GM19463 (cell line): Measurements from ENCODE around the gene LHFPL3.
"Not testable (repeated sequence)": the region's sequence is repeated elsewhere in the genome, so short reads cannot be mapped to it uniquely, and the experiment has no call there.

Experiments
- ATAC-seq: cut with Tn5 transposase; IDR thresholded peaks from one replicate; pipeline ENCODE4 v1.9.1; 2021; ENCODE audit warnings: mild to moderate bottlenecking, moderate library complexity; ENCODE audit not compliant: unreplicated experiment

Gene LHFPL3

DNA sequence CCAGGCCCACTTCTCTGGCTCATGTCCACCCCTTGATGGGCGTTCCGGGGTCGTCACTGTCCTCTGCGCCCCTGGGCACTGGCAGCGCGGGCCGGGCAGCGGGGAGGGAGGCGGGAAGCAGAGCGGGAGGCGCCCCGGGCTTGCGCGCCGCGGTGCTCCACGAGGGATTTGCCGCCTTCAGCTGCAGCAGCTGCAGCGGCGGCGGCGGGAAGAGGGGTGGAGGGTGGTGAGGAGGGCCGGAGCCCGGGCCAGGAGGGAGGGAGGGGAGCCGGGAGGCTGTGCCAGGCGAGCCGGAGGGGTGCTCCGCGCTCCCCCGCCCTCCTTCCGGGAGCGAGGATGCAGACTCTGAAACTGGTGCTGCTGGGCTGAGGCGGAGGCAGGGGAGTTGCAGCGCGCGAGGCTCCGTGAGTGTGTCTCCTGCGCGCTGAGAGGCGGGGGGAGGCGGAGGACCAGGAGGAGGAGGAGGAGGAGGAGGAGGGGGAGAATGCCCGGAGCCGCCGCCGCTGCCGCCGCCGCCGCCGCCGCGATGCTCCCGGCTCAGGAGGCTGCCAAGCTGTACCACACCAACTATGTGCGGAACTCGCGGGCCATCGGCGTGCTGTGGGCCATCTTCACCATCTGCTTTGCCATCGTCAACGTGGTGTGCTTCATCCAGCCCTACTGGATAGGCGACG lies at the start of gene LHFPL3:
Gene LHFPL3 (plus strand): TSS at position 308 of the 674 bp plus-strand sequence.
- no peak for ATAC-seq

DNA sequence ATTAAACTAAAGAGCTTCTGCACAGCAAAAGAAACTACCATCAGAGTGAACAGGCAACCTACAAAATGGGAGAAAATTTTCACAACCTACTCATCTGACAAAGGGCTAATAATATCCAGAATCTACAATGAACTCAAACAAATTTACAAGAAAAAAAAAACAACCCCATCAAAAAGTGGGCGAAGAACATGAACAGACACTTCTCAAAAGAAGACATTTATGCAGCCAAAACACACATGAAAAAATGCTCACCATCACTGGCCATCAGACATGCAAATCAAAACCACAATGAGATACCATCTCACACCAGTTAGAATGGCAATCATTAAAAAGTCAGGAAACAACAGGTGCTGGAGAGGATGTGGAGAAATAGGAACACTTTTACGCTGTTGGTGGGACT lies 46.7 kb upstream of the LHFPL3 start:
- ATAC-seq: not testable (repeated sequence)

DNA sequence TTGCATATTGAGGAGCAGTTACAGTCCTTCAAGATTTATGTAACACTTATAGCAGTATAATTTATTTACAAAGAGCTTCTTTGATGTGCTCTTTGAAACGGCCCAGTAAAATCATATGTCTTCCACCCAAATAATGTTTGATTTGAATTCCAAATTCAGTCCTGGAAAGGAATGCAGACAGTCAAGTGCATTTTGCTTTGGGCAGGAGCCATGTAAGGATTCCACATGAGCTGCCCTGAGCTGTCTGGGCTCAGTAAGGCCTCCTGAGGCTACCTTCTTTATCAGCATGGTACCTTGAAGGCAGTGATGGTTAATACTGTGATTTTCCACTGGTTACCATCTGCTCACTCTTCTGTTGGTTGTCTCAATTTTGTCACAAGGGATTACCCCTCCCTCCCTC lies 41.6 kb upstream of the LHFPL3 start:
- ATAC-seq: no peak

DNA sequence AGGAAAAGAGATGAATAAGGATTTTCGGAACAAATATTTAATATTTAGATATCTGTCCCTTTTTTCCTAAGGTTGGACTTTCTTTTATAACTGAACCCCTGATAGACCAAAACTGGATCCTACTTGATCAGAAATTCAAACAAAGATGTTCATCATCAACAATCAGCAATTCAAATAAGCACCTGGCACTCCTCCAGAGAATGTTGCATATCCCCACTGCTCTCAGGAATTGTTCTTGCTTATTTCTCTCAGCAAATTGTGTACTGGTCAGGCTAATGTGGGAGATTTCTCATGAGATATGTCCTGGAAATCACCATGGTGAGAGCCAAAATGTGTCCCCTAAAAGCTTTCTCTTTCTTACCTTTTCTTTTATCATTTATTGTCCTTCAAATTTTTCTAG lies 40.3 kb upstream of the LHFPL3 start:
- no peak for ATAC-seq

DNA sequence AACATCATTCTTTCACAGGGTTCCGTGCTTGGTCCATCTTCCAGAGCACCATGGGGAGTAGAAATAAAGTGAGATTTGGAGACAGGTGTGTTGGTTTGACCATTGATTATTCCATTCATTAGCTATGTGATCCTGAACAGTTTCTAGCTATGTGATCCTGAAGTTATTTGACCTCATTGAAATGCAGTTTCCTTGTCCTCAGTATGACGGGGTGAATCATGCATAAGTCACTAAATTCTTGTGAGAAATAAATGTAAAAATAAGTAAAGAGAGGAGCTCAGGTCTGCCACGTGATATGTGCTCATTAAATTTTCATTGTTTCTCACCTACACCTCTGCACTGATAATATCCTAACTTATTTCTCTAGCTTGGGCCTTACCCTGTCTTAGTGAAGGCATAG lies 34.1 kb upstream of the LHFPL3 start:
- no peak for ATAC-seq

DNA sequence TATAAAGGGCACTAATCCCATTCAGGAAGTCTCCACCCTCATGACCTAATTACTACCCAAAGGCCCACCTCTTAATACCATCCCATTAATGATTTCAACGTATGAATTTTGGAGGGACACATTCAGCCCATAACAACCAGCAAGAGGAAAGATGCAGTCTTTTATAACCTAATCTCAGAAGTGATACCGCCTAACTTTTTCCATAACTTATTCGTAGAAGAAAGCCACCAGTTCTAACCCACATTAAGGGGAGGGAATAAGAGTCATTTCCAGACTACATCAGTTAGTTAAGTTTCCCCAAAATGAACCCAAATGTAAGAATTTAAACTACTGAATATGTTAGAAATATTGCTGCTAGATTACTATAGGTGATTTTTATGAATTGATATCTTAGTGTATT lies 32.1 kb upstream of the LHFPL3 start:
- no peak for ATAC-seq

DNA sequence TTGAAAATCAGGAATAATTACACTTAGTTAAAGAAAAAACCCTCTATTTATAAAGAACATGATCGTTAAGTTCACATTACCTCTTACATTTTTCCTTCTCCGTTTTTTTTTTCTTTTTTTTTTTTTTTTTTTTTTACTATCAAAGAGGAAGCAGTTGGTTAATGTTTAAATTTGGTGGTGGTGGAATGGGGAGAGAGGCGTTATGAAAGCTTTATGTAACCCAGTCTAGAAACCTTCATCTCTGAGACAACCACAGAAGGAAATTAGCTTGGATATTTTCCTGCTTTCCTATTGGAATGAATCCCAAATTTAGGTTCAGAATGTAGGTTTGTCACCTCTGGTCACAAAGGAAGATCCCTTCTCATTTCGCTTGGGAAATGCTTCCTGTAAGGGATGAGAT lies 31.5 kb upstream of the LHFPL3 start:
- ATAC-seq: no peak

DNA sequence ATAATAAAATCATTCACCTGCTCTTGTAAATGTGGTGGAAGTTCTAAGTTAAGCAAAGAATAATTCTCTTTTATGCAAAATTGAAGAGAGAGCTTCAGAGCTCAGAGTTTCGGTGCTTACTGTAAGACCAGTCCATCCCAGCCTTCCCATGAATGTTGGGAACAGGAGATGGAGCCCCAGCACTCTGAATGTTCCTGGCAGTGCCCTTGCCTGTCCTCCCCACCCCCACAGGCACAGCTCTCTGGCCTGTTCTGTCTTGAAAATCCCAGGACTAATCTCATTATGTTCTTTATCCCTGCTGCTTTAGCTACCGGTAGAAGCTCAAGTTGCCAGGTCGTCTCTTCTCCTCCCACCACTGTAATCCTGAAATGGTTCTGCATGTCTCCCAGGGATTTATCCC lies 29.1 kb upstream of the LHFPL3 start:
- ATAC-seq: no peak

DNA sequence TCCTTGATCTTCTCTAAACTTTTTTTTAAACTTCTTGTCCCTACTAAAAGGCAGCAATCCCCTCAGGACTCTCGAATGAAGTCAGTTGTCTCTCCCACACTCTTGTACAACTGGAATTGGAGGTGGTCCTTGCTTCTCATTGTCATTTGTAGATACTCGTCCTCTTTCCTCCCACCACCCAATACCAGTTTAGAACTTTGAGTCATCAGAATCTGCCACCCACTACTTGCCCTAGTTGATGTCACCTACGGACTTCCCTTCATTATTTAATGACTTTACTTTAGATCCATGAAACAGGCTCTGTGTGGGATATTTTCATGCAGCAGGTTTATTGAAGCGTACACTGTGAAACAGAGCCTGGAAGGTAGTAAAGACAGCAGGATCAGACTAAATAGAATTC lies 28.6 kb upstream of the LHFPL3 start:
- ATAC-seq: no peak

DNA sequence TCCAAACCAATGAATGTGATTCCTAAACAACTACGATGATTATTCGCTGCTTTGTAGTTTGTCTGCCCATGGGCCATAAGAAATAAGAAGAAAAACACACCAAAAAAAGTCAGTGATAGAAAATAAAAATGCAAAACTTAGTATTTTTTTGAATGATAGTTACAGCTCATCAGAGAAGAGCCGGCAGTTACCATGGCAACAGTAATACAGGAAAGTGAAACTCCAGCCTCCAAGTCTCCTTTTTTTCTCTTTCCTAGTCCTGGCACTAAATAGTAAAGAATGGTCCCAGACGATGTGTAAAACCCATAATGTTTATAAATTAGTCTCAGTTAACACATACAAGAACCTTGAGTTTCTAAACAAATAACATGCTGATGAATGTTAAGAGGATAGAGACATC lies 21.6 kb upstream of the LHFPL3 start:
- no peak for ATAC-seq

DNA sequence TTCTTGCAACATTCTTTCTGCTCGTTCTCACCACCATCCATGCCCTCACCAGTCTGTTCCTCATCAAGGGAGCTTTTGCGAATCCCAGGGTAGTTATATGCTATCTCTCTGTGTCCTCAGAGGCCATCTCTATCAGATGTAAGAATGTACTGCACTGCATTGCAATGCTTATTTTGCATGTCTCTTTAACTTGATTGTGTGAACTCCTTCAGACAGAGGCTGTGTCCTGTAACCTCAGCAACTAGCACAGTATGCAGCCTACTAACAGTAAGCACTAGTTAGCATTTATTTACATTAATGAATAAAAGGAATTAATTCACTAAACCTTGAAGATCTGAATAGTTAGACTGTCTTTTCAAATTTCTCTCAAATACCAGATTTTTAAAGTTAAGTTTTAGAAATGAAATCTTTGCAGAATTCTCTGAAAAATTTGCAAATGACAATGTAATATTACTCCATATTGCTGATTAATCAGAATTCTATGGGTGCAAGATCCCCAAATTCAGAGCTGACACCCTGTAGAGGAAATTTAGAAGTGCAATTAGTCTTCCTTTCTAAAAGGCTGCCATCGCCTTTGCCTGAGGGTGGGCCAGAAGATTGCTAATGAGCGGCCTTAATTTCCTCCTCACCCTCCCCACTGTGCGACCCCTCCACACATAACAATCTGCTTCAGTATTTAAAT lies 10.3 kb upstream of the LHFPL3 start:
- ATAC-seq: no peak

DNA sequence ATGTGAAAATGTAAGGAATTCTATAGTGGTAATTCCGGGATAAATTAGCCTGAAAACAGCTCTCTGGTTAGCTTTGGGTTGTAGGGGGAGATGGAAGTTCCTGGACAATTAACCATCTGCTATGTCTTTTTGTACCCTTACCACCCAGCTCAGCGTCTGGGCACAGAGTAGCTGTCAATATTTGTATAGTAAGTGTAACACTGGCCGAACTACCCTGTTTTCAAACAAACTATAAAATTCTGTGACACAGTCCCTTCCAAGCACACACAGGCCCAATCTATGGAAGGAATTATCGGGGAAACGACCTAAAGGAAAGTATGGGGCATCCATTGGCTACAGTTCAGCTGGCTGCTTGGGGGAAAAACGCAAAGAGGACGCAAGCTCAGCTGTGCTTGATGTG lies 869 bp upstream of the LHFPL3 start:
- ATAC-seq: no peak

DNA sequence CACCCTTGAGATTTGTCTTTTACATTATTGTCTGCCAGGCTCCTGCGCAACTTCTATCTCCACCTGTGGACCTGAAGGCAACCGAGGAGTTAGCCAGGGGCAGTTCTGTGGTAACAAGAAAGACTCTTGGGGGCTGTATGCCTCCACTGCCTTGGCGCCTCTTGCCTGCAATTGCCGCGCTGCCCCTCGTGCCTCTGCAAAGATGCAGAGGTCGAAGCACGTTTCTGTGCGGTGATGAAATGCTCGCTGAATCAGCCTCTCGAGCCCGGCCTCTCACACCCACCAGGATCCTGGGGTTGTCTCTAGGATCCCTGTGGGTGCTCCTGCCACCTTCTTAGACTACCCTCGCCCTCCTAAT lies 486 bp upstream of the LHFPL3 start:
- ATAC-seq: no peak

DNA sequence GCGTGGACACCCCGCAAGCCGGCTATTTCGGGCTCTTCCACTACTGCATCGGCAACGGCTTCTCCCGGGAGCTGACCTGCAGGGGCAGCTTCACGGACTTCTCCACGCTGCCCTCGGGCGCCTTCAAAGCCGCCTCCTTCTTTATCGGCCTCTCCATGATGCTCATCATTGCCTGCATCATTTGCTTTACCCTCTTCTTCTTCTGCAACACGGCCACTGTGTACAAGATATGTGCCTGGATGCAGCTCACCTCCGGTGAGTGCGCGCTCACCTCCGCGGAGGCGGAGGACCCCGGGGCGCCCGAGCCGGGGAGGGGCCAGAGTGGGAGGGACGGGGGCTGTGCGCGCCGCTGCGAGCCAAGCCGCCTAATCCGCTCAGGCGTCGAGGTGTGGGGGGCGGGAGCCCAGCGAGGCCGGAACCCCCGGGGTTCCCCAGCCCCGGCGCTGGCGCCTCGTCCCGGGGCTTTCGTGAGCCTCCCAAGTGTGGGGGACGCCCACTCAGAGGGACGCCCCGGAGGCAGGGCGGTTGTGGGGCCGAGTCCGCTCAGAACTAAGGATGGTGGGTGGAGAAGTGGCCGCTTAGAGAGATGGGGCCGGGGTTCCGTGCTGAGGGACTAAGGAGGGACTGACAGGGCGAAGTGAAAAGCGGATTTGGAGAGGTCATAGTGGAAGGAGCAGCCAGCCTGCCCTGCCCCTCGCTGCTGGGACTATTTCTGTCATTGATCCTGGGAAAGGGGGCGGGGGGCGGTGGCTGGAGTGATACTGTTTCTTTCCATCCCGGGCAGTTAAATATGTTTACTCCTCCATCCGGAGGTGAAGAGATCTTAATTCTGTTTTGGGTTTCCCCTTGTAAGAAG lies 795 bp downstream of the LHFPL3 start:
- no peak for ATAC-seq

DNA sequence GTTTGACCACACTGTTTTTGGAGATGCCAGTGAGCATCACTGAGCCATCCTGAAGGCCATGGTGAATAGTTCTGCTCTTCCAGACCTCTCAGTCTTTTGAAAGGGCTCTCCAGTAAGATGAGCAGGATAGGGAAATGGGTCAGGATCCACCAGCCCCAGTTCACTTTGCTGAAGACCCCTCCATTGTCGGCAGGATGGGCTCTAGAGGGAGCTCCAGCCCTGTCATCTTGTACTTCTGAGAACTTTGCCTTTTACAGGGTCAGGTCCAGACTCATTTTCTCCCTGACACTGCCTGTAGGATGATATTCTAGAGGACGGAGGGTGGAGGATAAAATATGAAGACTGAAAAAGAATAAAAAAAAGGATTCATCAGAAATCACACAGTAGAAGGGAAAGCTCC lies 13.1 kb downstream of the LHFPL3 start:
- no peak for ATAC-seq

DNA sequence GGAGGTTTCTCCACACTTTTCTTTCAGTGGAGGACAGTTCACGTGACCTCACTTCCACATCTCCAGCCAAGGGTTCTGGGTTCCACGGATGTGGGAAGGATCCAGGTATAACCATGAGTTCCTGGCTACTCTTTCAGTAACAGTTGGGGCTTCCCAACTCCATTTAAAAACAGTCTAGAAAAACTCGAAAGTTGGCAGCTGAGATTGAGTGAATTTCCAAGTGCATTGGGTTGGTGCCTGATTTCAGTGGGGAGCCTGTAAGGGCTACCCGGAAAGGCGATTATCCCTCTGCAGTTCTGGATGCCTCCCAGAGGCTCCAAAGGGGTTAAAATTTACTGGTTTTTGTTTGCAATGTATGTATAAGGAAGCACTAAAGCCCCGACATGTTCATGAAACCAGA lies 24.3 kb downstream of the LHFPL3 start:
- no peak for ATAC-seq

DNA sequence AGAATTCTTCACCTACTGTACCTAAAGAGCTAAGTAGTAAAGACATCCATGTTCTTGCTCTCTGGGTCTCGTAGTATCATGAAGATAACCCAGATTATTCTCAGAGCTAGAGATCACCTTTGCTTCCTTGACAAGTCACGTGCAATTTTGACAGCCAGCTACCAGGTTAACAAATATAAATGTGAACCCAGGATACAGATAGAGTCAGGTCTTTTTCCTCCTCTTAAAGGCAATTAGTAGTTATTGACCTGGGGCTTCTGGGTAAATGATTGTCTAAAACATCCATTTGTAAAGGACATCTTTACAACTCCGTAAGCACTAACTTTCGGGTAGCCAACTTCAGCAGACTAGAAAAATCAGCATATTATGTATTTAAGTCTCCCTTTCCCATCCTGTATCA lies 28.8 kb downstream of the LHFPL3 start:
- ATAC-seq: no peak

DNA sequence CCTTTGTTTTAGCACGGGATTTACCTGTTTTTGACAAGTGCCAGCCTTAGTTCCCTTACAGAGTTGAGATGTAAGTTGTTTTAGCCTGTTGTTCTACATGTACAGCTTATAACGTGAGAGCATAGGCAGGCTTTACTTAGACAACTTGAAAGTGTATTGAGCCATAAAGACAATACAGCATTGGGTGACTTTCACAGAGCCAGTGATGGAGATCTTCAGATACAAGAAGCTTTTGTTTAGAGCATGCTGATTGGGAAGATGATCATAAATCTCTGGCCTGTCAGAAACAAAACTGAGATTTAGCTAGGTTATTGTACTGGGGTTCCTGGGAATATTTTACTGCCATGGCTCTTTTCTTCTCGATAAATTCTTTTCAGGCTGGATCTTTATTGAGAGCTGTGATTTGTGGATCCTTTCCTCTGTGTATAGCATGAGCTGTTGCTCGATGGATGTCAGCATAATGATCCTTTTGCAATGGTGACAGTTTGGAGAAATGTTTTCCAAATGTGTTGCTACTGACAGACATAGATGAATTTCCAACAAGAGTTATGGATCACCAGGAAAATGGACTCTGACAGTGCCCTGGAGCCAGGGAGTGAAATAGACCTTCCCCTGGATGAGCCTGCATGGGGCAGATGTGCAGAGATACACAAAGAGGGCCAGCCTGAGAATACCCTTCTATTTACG lies 30.2 kb downstream of the LHFPL3 start:
- no peak for ATAC-seq

DNA sequence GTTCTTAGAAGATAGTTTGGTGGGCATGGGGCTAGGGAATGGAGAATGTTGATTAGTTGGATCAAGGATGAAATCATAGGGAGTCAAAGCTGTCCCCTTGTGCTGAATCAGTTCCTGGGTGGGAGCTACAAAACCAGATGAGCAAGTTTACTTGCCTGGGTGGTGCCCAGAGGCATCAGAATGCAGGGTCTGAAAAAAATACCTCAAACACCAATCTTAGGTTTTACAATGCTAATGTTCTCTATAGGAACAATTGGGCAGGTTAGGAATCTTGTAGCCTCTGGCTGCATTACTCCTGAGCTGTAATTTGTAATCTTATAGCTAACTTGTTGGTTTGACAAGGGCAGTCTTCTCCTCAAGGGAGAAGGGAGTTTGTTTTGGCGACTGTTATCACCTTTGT lies 34.4 kb downstream of the LHFPL3 start:
- ATAC-seq: no peak

DNA sequence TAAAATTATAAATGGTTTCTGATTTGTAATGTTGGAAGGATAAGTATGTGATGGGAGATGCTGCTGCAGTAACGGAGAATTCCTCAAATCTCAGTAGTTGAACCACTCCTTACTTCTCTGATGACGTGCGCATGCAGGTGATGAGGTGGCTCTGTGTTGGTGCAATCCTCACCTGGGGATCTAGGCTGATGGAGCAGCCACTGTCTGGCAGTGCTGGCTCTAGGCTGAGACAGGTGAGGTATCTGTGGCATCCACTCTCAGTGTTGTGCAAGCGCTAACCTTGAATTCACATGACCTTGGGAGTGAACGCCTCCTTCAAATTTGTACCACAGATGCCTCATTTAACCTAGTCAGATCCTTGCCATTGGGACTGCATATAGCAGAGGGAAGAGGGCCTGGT lies 35.0 kb downstream of the LHFPL3 start:
- ATAC-seq: no peak

DNA sequence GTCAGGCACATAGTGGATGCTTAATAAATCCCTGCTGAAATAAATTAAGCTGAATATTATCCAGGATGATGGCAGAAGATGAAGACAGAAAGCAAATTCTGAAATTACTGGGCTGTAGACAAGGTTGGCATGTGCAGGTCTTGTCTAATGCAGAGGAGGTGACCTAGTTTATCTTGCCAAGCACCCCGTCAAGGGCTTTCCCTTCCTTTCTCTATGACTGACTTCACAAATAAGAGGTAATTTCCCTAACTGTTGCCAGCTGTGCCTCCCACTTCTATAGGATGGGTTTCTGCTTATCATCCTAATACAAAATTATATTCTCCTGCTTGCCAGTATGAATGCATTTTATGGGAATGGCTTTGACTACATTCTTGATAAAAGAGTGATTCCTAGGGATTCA lies 38.0 kb downstream of the LHFPL3 start:
- no peak for ATAC-seq

DNA sequence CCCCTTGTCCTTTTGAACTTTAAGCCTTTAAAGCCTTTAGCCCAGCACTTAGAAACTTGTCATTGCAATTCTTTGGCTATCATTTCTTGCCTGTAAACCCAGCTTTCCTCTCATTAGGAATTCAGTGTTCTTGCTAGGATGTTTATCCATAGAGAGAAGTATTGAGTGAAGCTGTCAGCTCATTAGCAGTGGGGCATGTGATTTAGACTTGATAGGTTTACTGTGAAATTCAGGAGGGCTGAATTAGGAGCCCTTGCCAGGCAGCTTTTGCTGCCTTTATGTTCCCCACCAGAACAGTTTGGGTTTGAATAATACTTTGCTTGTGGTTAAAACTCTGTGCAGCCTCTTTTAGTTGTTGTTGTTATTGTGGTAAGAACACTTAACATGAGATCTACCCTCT lies 39.5 kb downstream of the LHFPL3 start:
- ATAC-seq: no peak
